Ammon's horn (tissue), 1 donor: Measurements from ENCODE around the gene ARL15.
A peak's percentile ranks its signal among the peaks of the same experiment; 100 is the strongest.

ENCODE experiments used
- DNase-seq: peaks from one replicate; pipeline ENCODE4 v3.0.0-alpha.2; 2016; ENCODE audit warnings: low spot score

Gene ARL15

GRCh38 chr5:54315736-54316528 lies 5.6 kb upstream of the ARL15 start:
- DNase-seq, result no peak

- DNase-seq, result no peak
Observed at GRCh38 chr5:54313311-54314270, 3.2 kb upstream of the ARL15 start.

- no peak for DNase-seq
Observed at GRCh38 chr5:54312499-54312898, 2.1 kb upstream of the ARL15 start.

GRCh38 chr5:54311176-54311677 lies 854 bp upstream of the ARL15 start:
- DNase-seq, result no peak

- DNase-seq, result peak; percentile 24
Observed at GRCh38 chr5:54309691-54310432, 511 bp downstream of the ARL15 start.

GRCh38 chr5:54309276-54309675 lies 1.1 kb downstream of the ARL15 start:
- DNase-seq, result peak; percentile 37

GRCh38 chr5:54307583-54307982 lies 2.8 kb downstream of the ARL15 start:
- DNase-seq, result no peak

- DNase-seq, result no peak
Observed at GRCh38 chr5:54306893-54307292, 3.5 kb downstream of the ARL15 start.

- no peak for DNase-seq
Observed at GRCh38 chr5:54305737-54306136, 4.6 kb downstream of the ARL15 start.

GRCh38 chr5:54304040-54304439 lies 6.3 kb downstream of the ARL15 start:
- DNase-seq, result no peak

GRCh38 chr5:54302267-54302687 lies 8.1 kb downstream of the ARL15 start:
- no peak for DNase-seq

- DNase-seq, result no peak
Observed at GRCh38 chr5:54301849-54302248, 8.5 kb downstream of the ARL15 start.

GRCh38 chr5:54301220-54301619 lies 9.2 kb downstream of the ARL15 start:
- no peak for DNase-seq

- DNase-seq, result no peak
Observed at GRCh38 chr5:54298947-54299346, 11.4 kb downstream of the ARL15 start.

GRCh38 chr5:54296386-54296785 lies 14.0 kb downstream of the ARL15 start:
- DNase-seq, result no peak

GRCh38 chr5:54295651-54296276 lies 14.6 kb downstream of the ARL15 start:
- DNase-seq, result peak; percentile 51

GRCh38 chr5:54294097-54294667 lies 16.2 kb downstream of the ARL15 start:
- no peak for DNase-seq

- no peak for DNase-seq
Observed at GRCh38 chr5:54292866-54293265, 17.5 kb downstream of the ARL15 start.

GRCh38 chr5:54291498-54291897 lies 18.9 kb downstream of the ARL15 start:
- DNase-seq, result no peak

- DNase-seq, result no peak
Observed at GRCh38 chr5:54289769-54290168, 20.6 kb downstream of the ARL15 start.

GRCh38 chr5:54288568-54289217 lies 21.7 kb downstream of the ARL15 start:
- DNase-seq, result no peak
